CD14-positive monocyte (primary cell): ENCODE measurements around the gene TSC22D1. TPM values are rescaled to one million over a fixed set of nuclear protein-coding genes. Genes with fewer than 3 reads are reported as not detected.

Experiments
- DNase-seq, 3 donors: peaks; one replicate each; pipeline ENCODE4 v3.0.0-alpha.2; 2011 to 2022
- H2AFZ ChIP-seq: 2 replicates; pipeline ENCODE4 v1.6.0; 2012; ENCODE audit warnings: mild to moderate bottlenecking, low read depth, low read length, inconsistent platforms; ENCODE audit not compliant: insufficient read depth, poor library complexity, severe bottlenecking
- H3K27ac ChIP-seq, 2 donors: 1 replicate in 1 of 2; 2 replicates in 1 of 2; pipeline ENCODE4 v1.5.1; 2012 to 2013; ENCODE audit warnings: low read length in 2 of 2, control low read depth in 1 of 2, inconsistent platforms in 1 of 2, low read depth in 1 of 2, mild to moderate bottlenecking in 1 of 2
- H3K27me3 ChIP-seq, 2 donors: one replicate each; pipeline versions ENCODE4 v1.6.0 to v1.6.1; 2011 to 2013; ENCODE audit warnings: low read length in 2 of 2; ENCODE audit not compliant: control insufficient read depth in 2 of 2, insufficient read depth in 2 of 2
- H3K36me3 ChIP-seq, 2 donors: replicated peaks in 1 of 2; 1 replicate in 1 of 2; 2 replicates in 1 of 2; pipeline versions ENCODE4 v1.5.1 to v1.6.1; 2012 to 2013; ENCODE audit warnings: low read length in 2 of 2, control low read depth in 1 of 2, inconsistent platforms in 1 of 2, mild to moderate bottlenecking in 1 of 2; ENCODE audit not compliant: insufficient read depth in 2 of 2, control insufficient read depth in 1 of 2
- H3K4me1 ChIP-seq, 2 donors: 1 replicate in 1 of 2; 2 replicates in 1 of 2; pipeline versions ENCODE4 v1.5.1 to v1.6.1; 2012 to 2013; ENCODE audit warnings: low read length in 2 of 2, control low read depth in 1 of 2, inconsistent platforms in 1 of 2, mild to moderate bottlenecking in 1 of 2, moderate library complexity in 1 of 2; ENCODE audit not compliant: insufficient read depth in 2 of 2, control insufficient read depth in 1 of 2
- H3K4me2 ChIP-seq: replicated peaks from 2 replicates; pipeline ENCODE3; 2012; ENCODE audit warnings: low read length, moderate library complexity, mild to moderate bottlenecking; ENCODE audit not compliant: poor library complexity, severe bottlenecking; ENCODE audit errors: extremely low read depth
- H3K4me3 ChIP-seq, 3 experiments: fragments of 200-600 bp in 1 of 3; sonication (generic) in 1 of 3; replicated peaks in 1 of 3; 1 replicate in 2 of 3; 2 replicates in 1 of 3; pipeline ENCODE4 v1.5.1; 2011 to 2013; ENCODE audit warnings: low read length in 3 of 3, mild to moderate bottlenecking in 3 of 3, control low read depth in 2 of 3, low read depth in 2 of 3, inconsistent platforms in 1 of 3, moderate library complexity in 1 of 3
- H3K79me2 ChIP-seq: 2 replicates; pipeline ENCODE4 v1.6.0; 2012; ENCODE audit warnings: mild to moderate bottlenecking, control low read depth, inconsistent platforms, low read length, moderate library complexity; ENCODE audit not compliant: insufficient read depth
- H3K9ac ChIP-seq: 2 replicates; pipeline ENCODE4 v1.6.0; 2017; ENCODE audit warnings: low read length, mild to moderate bottlenecking; ENCODE audit not compliant: insufficient read depth, poor library complexity, severe bottlenecking
- H3K9me3 ChIP-seq, 2 donors: replicated peaks in 1 of 2; 1 replicate in 1 of 2; 2 replicates in 1 of 2; pipeline versions ENCODE4 v1.5.1 to v1.6.1; 2012 to 2013; ENCODE audit warnings: low read length in 2 of 2, control low read depth in 1 of 2; ENCODE audit not compliant: control insufficient read depth in 1 of 2, insufficient read depth in 1 of 2
- H4K20me1 ChIP-seq: 2 replicates; pipeline ENCODE4 v1.6.0; 2012; ENCODE audit warnings: mild to moderate bottlenecking, low read length, control low read depth, moderate library complexity; ENCODE audit not compliant: insufficient read depth
- H3K27ac Mint-ChIP-seq, 7 donors: one replicate each; pipeline ENCODE4 v1.8.0; 2020; ENCODE audit warnings: mild to moderate bottlenecking in 7 of 7, mixed read lengths in 7 of 7, moderate library complexity in 6 of 7, inconsistent platforms in 2 of 7
- H3K27me3 Mint-ChIP-seq, 3 donors: one replicate each; pipeline ENCODE4 v1.8.0; 2021 to 2022; ENCODE audit warnings: low read depth in 3 of 3, mild to moderate bottlenecking in 3 of 3, mixed read lengths in 3 of 3, moderate library complexity in 3 of 3, inconsistent platforms in 1 of 3
- H3K36me3 Mint-ChIP-seq, 2 donors: one replicate each; pipeline ENCODE4 v1.8.0; 2020; ENCODE audit warnings: mixed read lengths in 2 of 2, inconsistent platforms in 1 of 2, mild to moderate bottlenecking in 1 of 2
- H3K4me1 Mint-ChIP-seq: one replicate; pipeline ENCODE4 v1.8.0; 2020; ENCODE audit warnings: mild to moderate bottlenecking, mixed read lengths
- H3K4me3 Mint-ChIP-seq, 2 donors: one replicate each; pipeline ENCODE4 v1.8.0; 2020; ENCODE audit warnings: mild to moderate bottlenecking in 2 of 2, mixed read lengths in 2 of 2, moderate library complexity in 1 of 2
- H3K9me3 Mint-ChIP-seq, 7 donors: one replicate each; pipeline ENCODE4 v1.8.0; 2020 to 2022; ENCODE audit warnings: mixed read lengths in 7 of 7, mild to moderate bottlenecking in 6 of 7, moderate library complexity in 6 of 7, inconsistent platforms in 2 of 7
- CTCF ChIP-seq: fragments of 200-600 bp; IDR thresholded peaks from one replicate; pipeline ENCODE4 v1.8.0; 2022; ENCODE audit warnings: antibody characterized with exemption, mild to moderate bottlenecking
- WGBS: methylation state at CpG from one replicate; pipeline ENCODE4 v1.1.5; 2013; ENCODE audit warnings: missing lambda C conversion rate; ENCODE audit not compliant: insufficient coverage; 5-methylcytosine and 5-hydroxymethylcytosine counted together
- intact Hi-C, 2 donors: fragments of 100-400 bp; cut with micrococcal nuclease; formaldehyde crosslinking; loops; one replicate each; pipeline versions ENCODE4 v1.15.0 to v1.15.1; 2023
- polyA plus RNA-seq, 3 donors: library from polyadenylated mRNA; depleted of rRNA in 1 of 3; unstranded in 2 of 3; stranded (reverse) in 1 of 3; fragments of 300-500 nt in 2 of 3; fragments of >200 nt in 1 of 3; fragmentation: Illumina TruSeq in 2 of 3; gene quantifications; 1 replicate in 2 of 3; 2 replicates in 1 of 3; pipeline ENCODE4 v1.2.3, GENCODE V29; 2012 to 2021

The TSC22D1 gene
- polyA plus RNA-seq, 3 donors = 1.9 to 10.4 (median 3.1) TPM

- H3K27ac Mint-ChIP-seq = no peak overlapping the region
Measured at GRCh38 chr13:44561351-44561750, 14.8 kb downstream of the TSC22D1 start.

GRCh38 chr13:44557986-44558385 lies 18.1 kb downstream of the TSC22D1 start:
- no peaks in the 10 kb centered on the region for H3K4me1 ChIP-seq
- H3K27me3 ChIP-seq = no peaks in the 10 kb centered on the region
- no peaks in the 10 kb centered on the region for H3K36me3 ChIP-seq
- H3K79me2 ChIP-seq = no peaks in the 10 kb centered on the region
- no peak overlapping the region for H3K4me3 ChIP-seq
- DNase-seq = no peak
- peaks cover 0 to 11% of the 10 kb centered on the region in 2 donors for H3K36me3 Mint-ChIP-seq
- H3K27ac ChIP-seq = no peak overlapping the region
- intact Hi-C loops = no loop called here
- no peak overlapping the region for H3K27ac Mint-ChIP-seq
- H3K9ac ChIP-seq = no peak overlapping the region
- no peak overlapping the region for H3K4me2 ChIP-seq
- H3K9me3 Mint-ChIP-seq = peaks cover 0 to 1% (median 0%) of the 10 kb centered on the region in 7 donors
- H3K27me3 Mint-ChIP-seq = no peaks in the 10 kb centered on the region
- WGBS = no CpG with 5 or more reads among the region's 2 CpGs
- H3K9me3 ChIP-seq = no peaks in the 10 kb centered on the region
- H2AFZ ChIP-seq = no peak overlapping the region
- H3K4me3 Mint-ChIP-seq = no peak overlapping the region
- no peak for TF ChIP-seq CTCF
- no peaks in the 10 kb centered on the region for H3K4me1 Mint-ChIP-seq
- H4K20me1 ChIP-seq = no peaks in the 10 kb centered on the region

More at GRCh38 chr13:44561351-44561750, 14.8 kb downstream of the TSC22D1 start:
- H4K20me1 ChIP-seq = no peaks in the 10 kb centered on the region
- no peak overlapping the region for H3K4me3 ChIP-seq
- no peak overlapping the region for H3K9ac ChIP-seq
- no peaks in the 10 kb centered on the region for H3K27me3 Mint-ChIP-seq
- no peak overlapping the region for H3K4me2 ChIP-seq
- no peaks in the 10 kb centered on the region for H3K79me2 ChIP-seq
- no peak overlapping the region for H2AFZ ChIP-seq
- intact Hi-C loops = no loop called here
- H3K9me3 ChIP-seq = no peaks in the 10 kb centered on the region
- H3K36me3 Mint-ChIP-seq = peaks cover 0 to 9% of the 10 kb centered on the region in 2 donors
- DNase-seq = no peak
- H3K4me1 Mint-ChIP-seq = no peaks in the 10 kb centered on the region
- no peak overlapping the region for H3K4me3 Mint-ChIP-seq
- no peaks in the 10 kb centered on the region for H3K4me1 ChIP-seq
- TF ChIP-seq CTCF = no peak
- H3K9me3 Mint-ChIP-seq = peaks cover 0 to 1% (median 0%) of the 10 kb centered on the region in 7 donors
- no peaks in the 10 kb centered on the region for H3K27me3 ChIP-seq
- no CpG with 5 or more reads among the region's 2 CpGs for WGBS
- H3K27ac ChIP-seq = no peak overlapping the region
- no peaks in the 10 kb centered on the region for H3K36me3 ChIP-seq
